ENCODE results near the gene MICAL2. TPM values are rescaled to one million over a fixed set of nuclear protein-coding genes. Genes with fewer than 3 reads are reported as not detected.

MICAL2 gene
- polyA plus RNA-seq, 1 donor = 7.1 TPM

DNA sequence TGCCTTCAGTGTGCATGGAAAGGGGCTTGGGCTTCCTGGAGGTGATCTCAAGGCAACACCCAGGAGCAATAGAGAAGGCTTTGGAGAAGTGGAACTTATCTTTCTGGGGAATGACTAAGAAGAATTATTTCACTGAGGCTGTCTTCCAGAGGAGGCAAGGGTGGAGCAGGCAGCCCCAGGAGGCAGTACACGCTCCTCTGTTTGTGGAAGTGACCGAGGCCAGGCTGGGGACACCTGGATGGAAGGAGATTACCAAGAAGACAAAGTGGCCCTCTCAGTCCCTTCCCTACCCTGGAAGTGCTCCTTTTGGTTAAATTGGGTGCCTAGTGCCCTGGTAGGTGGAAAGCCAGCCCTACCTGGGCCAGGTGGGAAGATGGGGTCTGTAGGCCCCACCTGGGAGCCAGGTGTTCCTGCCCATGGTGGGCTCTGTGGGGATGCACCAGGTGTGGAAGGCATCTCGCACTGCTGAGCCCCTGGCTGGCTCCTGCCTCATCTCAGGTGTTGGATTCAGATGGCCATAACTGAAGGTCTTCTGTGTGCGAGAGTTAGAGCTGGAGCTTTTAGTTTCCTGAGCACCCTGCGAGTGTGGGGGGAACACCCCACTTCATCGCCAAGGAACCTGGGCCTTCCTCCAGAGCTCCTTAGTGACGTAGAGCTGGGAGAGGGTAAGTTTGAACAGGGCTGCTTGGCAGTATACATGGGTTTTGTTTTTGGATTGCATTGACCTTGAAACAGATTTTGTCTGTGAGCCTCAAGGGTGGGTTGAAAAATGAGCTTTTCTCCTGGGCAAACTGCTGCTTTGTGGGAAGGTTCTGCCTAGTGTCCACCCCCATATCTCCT lies 46.1 kb downstream of the MICAL2 start:
- no peak for DNase-seq

DNA sequence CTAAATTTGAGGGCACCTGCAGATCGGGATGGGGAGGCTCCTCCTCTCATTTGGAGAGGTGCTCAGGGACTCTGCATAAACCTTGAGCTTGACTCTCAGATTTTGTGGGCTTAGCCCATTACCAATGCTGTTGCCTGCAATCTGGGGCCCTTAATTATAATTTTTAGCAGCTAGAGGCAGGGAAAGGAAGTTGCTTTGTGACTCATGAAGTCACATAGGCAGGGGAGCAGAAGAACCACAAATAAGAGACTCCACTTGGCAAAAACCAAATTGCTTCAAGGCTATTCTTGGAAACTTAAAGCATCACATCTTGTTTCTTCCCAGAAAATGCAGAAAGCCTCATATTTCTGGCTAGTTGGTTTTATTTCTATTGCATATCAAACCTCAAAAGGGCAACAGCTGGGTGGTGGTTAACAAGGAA lies 46.9 kb downstream of the MICAL2 start:
- no peak for DNase-seq

DNA sequence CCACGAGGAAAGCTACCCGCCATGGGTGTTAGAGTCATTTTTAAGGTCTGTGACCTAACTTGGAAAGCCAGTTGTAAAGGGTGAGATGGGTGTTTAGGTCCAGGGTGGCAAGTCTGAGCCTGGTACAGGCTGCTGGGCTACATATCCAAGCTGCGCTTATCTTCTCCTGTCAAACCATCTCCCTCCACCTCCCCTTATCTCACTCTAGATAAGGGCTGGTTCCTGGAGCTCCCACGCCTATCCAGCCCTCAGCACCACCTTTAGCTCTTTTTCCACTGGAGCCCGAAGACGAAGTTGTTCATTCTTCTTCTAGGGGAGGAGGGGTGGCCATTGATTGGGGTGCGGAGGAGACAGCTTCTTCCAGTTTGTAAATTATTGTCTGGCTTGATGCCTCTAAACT lies 48.5 kb downstream of the MICAL2 start:
- DNase-seq = no peak

DNA sequence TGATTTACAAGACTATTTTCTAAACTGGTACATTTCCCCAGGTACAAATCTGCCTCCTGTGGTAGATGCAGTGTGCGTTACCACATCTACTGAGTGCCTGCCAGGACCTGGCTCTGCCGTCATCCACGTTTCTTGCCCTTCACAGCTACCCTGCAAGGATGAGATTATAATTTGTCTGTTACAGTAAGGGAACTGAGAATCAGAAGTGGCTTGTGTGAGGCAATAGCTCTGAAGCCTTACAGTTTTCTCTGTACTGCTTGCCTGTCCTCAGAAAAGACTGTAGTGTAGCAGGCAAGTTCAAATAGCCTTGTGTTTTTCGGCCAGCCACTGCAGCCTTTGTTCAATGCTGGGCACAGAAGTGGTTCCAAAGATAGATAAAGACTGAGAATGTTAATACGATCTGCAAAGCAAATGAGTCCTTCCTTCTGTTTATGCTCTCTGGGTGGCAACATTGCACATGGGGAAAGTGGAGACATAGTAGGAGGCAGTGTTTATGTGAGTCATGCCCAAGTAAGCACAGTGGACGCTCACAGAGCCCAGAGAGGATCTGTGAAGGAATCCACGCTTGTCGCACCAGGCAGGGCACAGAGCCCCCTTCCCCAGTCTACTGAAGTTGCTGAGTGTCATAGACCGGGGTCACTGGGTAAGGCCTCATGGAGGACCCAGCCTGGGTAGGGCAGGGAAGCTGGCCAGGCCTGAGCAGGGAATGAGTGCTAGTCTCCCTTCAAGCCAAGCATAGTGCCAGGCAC lies 49.1 kb downstream of the MICAL2 start:
- DNase-seq = peak; percentile 42

DNA sequence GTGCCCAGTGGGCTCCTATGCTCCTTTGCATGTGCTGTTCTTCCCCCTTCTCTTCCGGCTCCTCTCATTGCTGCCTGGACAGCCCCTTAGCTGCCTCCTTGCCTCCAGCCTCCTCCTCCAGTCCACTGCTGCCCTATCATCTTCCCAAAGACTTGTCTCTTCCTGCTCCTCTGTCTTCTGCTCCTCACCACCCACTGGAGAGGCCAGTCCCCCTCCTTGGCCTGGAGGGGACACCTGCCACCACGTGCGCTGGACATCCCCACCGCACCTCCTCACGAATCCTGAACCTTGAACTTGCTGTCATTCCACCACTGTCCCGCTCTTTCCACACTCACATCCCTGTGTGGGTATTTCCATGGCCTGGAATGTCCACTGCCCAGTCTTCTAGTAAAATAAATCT lies 49.8 kb downstream of the MICAL2 start:
- DNase-seq = no peak

DNA sequence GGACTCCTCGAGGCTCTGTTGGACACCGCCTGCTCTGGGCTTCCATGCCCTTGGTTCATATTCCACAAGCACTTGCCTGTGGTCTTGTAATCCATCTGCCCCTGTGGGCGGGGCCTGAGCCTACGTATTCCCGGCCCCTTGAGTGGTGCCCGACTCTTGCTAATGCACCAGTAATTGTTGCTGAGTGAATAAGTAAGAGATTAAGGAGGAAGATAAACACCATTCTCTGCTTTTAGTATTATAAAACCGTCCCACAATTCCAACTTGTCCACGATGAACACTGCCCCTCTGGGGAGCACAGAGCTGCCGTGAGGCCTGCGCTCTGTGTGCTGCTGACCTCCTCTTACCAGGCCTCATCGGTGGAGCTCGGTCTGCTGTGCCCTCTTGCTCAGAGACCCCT lies 50.3 kb downstream of the MICAL2 start:
- no peak for DNase-seq

DNA sequence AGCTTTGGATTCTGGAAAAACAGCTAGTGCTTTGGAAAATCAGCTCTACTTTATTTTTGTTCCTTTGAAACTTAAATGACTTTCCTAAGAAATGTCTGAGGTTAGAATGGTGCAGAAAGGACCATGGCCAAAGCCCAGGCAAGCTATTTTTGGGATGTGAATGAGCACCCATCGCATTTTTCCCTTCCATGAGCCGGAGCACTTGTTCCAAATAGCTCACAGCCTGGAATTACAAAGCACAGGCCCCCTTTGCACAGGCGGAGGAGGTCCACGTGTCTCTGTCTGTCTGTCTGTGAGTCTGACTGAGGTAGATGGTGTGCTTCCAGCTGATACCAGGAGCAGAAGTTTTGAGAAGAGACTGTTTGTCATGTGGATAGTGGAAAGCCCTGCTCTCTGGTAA lies 50.7 kb downstream of the MICAL2 start:
- DNase-seq = no peak

DNA sequence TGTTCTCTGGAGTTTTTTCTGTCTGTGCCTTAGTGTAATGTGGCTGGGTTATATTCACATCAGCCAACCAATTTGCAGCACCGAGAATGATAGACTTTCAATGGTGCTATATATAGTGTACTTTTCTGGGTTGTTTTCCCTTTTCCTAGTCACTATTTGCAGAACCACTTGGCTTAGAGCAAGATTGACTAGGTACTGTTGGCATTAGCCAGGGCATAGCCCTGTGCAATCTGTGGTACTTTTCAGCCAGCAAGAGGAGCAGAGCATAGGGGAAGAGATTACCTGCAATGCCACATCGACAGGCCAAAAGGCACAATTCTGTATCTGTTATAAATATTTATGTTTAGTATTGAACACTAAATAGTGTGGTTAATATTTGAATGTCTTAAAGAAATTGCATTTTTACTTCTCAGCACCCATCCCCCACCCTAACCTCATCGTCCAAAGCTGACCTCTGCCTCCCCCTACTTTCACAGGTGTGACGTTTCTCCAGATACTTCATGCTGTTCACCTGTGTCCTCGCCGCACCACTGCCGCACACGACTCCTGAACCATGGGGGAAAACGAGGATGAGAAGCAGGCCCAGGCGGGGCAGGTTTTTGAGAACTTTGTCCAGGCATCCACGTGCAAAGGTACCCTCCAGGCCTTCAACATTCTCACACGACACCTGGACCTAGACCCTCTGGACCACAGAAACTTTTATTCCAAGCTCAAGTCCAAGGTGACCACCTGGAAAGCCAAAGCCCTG lies 51.4 kb downstream of the MICAL2 start:
- no peak for DNase-seq

DNA sequence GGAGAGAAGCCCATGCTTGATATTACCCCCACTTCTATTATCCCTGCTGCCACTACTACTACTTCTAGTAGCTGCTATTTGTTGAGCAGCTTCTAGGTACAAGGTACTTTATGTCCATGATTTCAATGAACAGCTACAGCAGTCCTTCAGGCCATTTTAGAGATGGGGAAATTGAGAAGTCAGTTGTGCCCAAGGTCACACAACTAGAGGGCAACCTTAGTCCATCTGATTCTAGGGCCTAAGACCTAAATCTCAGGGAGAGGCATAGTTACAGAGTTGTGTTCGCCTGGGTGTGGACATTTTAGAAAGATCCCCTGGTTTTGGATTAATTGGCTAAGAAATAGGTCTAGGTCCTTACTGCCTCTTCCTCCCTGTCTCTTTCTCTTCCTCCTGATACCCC lies 52.3 kb downstream of the MICAL2 start:
- DNase-seq = no peak

DNA sequence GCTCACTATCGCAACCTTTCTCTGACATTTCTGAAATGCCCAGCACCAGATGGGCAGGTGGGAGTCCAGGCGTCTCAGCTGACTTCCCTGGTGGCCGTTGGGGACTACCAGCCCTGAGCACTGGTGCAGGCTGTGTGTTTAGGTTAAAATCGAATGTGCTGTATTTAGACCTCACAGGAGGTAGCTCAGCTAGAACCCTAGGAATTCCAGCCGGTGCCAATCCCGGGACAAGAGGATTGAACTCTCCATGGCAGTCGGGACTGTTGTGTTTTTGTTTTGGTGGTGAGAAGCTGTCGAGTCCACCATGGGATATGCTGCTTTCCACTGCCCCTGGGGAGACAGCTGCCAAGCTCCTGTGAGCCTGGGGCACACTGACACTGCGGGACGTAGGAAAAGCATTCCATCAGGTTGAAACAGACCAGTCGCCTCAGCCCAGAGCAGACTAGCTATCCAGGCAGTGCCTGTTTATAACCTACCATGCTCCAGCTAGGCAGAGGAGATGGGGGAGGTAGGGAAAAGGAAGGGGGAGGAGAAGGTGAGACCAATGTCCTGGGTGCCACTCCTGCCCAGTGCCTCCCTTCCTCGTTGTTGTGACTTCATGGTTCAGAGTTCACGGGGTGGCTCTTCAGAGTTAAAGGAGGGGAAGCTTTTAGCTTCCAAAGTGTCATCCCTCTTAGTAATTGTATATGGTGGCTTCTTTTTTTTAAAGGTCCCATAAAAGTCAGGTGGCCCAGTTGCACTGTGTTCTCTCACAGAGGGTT lies 53.0 kb downstream of the MICAL2 start:
- DNase-seq = no peak

DNA sequence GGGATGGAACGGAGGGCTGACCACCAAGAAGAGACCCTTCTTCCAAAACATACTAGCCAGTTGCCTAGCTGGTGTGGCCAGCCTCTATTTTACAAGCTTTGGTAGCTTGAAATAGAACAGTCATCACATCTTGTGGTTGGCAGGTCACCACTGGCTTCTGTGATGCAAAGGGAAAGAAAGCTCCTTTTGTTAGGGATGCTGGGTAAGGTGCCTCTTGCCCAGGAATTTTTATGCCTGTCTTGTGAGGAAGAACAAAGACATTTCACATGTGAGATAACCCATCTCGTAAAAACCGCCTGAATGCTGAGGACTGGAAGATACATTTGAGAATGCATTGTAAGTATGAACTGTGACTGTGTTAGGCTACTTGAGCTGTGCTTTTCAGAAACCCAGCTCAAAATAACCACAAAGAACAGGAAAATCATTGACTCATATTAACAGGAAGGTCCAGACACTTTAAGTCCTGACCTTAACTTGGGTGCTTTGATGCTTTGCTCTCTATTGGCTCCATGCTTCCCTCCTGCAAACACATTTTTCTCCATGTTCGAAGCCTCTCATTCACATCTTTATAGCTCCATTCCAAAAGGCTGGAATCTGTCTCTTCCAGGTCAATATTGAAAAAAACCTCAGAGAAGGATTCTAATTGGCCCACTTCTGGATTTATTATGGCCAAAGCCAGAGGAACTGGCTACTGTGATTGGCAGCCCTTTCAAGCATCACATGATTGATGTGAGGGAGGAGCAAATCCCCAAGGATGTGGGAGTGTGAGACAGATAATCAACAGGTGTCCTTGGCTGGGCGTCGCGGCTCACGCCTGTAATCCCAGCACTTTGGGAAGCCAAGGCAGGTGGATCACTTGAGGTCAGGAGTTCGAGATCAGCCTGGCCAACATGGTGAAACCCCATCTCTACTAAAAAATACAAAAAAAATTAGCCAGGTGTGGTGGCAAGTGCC lies 53.9 kb downstream of the MICAL2 start:
- no peak for DNase-seq

DNA sequence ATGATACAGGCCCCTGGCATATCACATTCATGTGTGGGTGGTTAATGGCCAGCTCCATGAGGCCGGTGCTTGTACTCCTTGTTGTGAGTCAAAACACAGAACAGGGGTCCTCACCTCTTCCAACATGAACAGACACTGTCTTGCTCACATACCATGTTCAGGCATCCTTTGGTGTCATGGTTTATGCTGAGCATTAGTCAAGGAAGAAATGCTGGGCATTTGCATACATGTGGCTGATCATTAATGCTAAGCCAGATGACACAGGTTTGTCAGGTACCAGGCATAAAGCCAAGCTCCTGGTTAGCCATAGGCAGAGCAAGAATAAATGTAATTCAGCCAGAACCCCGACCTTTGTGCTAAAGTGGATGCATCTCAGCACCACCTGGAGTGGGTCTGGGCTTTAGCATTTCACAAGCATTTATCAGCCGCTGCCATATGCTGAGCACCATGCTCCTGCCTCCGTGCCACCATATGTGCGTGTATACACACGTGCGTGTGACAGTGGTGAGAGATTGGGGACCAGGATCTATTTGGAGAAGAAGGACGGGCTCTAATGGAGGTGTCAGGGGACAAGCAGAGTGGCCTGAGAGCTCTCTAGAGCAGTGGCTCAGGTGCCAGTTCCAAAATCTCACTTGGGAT lies 55.0 kb downstream of the MICAL2 start:
- DNase-seq = no peak

DNA sequence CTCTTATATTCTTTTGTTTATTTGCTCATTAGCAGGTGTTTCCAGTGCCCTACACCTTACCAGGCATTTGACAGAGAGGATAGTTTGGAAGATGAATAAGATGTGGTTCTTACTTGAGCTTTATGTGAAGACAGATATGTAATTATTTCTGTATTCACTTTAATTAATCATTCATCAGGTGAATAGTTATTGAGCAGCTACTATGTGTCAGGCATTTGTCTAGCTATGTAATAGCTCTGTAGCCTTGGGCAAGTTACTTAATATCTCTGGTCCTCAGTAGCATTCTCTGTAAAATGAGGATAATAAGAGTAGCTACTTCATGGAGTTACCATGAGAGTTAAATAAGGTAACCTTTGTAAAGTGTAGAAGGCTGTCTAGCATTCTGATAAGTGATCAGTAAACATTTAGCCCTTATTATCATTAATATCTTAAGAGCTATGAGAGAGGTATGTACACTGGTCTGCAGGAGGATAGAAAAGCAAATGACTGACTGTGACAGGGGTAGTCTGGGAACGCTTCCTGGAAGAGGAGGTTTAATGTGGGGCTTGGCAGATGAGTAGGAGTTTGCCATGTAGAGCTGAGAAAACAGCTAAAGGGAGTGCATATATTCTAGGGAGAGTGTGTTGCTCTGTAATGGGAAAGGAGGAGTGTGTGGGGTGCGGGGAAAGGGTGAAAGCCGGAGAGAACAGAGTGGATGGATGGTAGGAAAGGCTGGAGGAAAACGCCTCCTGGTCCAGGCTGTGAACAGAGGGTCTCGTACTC lies 56.1 kb downstream of the MICAL2 start:
- DNase-seq = no peak

DNA sequence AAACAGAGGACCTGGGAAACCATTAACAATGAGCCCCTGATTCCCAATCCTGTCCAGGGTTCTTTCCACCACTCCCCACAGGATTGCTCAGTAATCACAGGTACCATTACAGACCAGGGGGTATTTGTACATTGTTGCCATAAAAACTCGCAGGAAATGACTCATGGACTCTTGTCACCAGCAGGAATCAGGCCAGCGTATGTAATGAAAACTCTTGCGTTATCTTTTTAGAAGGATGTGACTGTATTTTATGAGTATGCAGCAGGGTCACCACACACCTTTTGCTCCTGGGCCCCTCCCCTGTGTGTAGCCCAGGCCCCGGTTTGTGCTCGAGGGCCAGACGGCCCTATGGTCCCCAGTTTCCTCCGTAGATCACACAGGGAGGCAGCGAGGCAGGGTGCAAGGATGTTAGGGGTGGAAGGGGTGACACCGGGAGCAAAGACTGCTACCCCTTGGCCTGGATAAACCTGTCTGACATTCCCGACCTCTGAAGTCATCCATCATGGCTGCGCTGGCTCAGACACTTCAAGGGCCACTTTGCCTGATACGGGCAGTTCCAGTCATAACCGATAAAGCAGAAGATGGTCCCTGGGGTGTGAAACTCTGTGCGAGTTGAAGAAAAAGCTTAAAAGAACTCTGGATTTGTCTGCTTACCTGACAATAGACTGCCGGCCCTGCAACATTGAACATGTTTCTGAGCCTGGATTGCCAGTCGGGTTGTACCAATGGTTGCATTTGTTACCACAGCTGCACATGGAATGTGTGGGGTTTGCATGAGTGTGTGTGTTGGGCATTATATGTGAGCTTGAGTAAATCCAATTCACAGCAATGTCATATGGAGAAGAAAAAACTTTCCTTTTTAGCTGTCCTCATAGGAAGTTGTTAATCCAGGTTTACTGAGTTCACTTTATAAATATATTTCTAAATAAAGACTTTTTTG lies 56.9 kb downstream of the MICAL2 start:
- no peak for DNase-seq

DNA sequence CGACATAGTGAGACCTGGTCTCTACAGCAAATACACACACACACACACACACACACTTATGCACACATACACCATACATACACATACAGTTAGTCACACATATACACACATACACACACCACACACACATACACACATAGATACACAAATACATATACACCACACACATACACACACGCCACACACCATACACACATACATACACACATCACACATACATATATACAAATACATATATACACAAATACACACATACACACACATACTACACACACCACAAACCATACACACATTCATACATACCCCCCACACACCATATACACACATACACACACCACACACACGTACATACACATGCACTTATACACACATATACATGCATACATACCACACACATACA lies 57.7 kb downstream of the MICAL2 start:
- no peak for DNase-seq

DNA sequence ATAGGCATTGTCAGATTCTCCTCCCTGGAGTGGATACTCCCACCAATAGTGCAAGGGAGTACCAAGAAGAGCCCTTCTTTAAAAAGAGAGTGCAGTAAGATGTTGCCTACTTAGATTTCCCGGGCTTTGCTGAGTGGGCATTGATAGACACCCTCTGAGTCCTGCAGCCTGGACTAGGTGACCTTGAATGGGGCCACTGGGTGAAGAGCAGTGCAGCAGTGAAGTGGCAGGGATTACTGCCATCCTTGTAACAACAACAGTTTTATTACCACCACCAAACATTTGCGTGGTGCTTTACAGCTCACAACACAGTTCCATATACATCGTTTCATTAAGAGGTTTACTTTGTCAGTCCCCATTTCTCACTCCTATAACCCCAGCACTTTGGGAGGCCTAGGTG lies 59.4 kb downstream of the MICAL2 start:
- DNase-seq = no peak

DNA sequence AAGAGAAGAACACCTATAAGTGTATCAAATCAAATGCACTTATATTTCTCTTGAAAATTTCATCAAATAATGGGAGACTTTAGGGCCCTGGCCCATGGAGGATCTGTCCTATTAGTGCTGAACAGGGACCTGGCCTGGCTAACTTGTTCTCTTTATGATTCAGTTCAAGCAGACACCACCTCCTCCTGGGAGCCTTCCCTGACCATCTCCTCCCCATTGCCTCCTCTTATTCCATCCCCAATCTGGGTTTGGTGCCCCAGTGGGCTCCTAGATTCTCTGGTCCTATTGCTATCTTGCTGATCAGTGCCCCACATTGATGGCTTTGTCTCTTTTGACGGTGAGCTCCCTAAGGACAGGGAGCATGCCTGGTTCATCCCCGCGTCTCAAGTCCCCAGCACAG lies 60.1 kb downstream of the MICAL2 start:
- no peak for DNase-seq

DNA sequence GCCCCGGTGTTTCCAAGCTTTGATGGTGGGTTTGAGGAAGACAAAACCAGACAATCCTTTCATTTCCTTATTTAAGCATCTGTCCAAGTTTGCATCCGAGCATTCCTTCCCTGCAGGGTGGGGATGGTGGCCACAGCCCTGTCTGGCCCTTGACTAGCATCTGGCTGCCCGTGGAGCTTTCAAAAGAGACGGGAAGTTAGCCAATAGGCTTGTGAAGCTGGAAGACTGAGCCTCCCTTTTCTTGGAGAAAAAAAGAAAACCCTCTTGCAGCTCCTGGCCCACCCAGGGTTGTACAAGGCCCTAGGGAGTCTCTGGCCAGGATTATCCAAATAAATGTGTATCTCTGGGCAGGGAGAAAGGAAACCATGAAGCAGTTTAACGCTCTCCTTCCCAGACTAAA lies 60.6 kb downstream of the MICAL2 start:
- DNase-seq = no peak
